Measurements from ENCODE around the gene NTRK1.

Gene NTRK1

GRCh38 chr1:156930483-156930882, 69.8 kb downstream of the NTRK1 start:
- DNase-seq, result no peak

All from hypothalamus (tissue), 51 donors.